A549 treated with Mapracorat at 1 μM for 4 hours (cell line): ENCODE measurements around the gene TINAG. TPM values are rescaled to one million over a fixed set of nuclear protein-coding genes. Genes with fewer than 3 reads are reported as not detected.

ENCODE experiments used
- total RNA-seq: library from RNA; stranded (reverse); fragments of 200-300 nt; extraction: Qiagen RNA extraction; gene quantifications from 5 replicates; pipeline ENCODE4 v1.2.3, GENCODE V29; 2022

Gene TINAG
- total RNA-seq, result 0.25 to 0.30 TPM in 2 of 5 replicates, not detected in the others

GRCh38 chr6:54308289-54308985 is at the start of gene TINAG:
TINAG (plus strand) TSS chr6:54308441; CDS start chr6:54308551, 110 bp downstream.

Other genes with a start within 250 kb of the TINAG start
- gene MLIP, start 197.0 kb upstream of the TINAG start, total RNA-seq, result not detected in 5 replicates